NCI-H226 (cell line): ENCODE data around the gene ARAP2.

ENCODE experiments used
- DNase-seq: peaks from one replicate; pipeline ENCODE4 v3.0.0-alpha.2; 2015

ARAP2 gene

GRCh38 chr4:36177946-36178345, 66.4 kb downstream of the ARAP2 start:
- DNase-seq, result no peak

GRCh38 chr4:36174570-36174969, 69.7 kb downstream of the ARAP2 start:
- no peak for DNase-seq

- no peak for DNase-seq
These were observed 70.4 kb downstream of the ARAP2 start for GRCh38 chr4:36173905-36174304.

GRCh38 chr4:36172656-36173055, 71.7 kb downstream of the ARAP2 start:
- DNase-seq, result no peak

GRCh38 chr4:36168127-36168878, 76.0 kb downstream of the ARAP2 start:
- no peak for DNase-seq

- no peak for DNase-seq
These were observed 78.7 kb downstream of the ARAP2 start for GRCh38 chr4:36165631-36166005.

- no peak for DNase-seq
These were observed 79.2 kb downstream of the ARAP2 start for GRCh38 chr4:36164900-36165630.

GRCh38 chr4:36163198-36163597, 81.1 kb downstream of the ARAP2 start:
- no peak for DNase-seq

GRCh38 chr4:36159208-36159607, 85.1 kb downstream of the ARAP2 start:
- DNase-seq, result no peak

GRCh38 chr4:36152735-36153134, 91.6 kb downstream of the ARAP2 start:
- DNase-seq, result no peak

GRCh38 chr4:36142504-36142903, 101.8 kb downstream of the ARAP2 start:
- no peak for DNase-seq

GRCh38 chr4:36141186-36141585, 103.1 kb downstream of the ARAP2 start:
- no peak for DNase-seq

GRCh38 chr4:36140421-36140820, 103.9 kb downstream of the ARAP2 start:
- no peak for DNase-seq

- peak; percentile 83 for DNase-seq
These were observed 106.1 kb downstream of the ARAP2 start for GRCh38 chr4:36138220-36138619.

GRCh38 chr4:36137336-36137735, 107.0 kb downstream of the ARAP2 start:
- DNase-seq, result no peak

GRCh38 chr4:36133658-36134057, 110.7 kb downstream of the ARAP2 start:
- no peak for DNase-seq

- no peak for DNase-seq
These were observed 111.2 kb downstream of the ARAP2 start for GRCh38 chr4:36133086-36133485.

- no peak for DNase-seq
These were observed 113.7 kb downstream of the ARAP2 start for GRCh38 chr4:36130641-36131040.

- no peak for DNase-seq
These were observed 115.6 kb downstream of the ARAP2 start for GRCh38 chr4:36128689-36129088.

GRCh38 chr4:36123906-36124305, 120.4 kb downstream of the ARAP2 start:
- no peak for DNase-seq

- DNase-seq, result no peak
These were observed 129.0 kb downstream of the ARAP2 start for GRCh38 chr4:36115312-36115711.

- DNase-seq, result no peak
These were observed 133.1 kb downstream of the ARAP2 start for GRCh38 chr4:36111172-36111571.

GRCh38 chr4:36099509-36099908, 144.8 kb downstream of the ARAP2 start:
- no peak for DNase-seq

- no peak for DNase-seq
These were observed 149.3 kb downstream of the ARAP2 start for GRCh38 chr4:36094995-36095394.

- no peak for DNase-seq
These were observed 152.3 kb downstream of the ARAP2 start for GRCh38 chr4:36091997-36092396.
